HG03460 (cell line): ENCODE measurements around the gene MOXD1.

Experiments
- ATAC-seq: cut with Tn5 transposase; IDR thresholded peaks from one replicate; pipeline ENCODE4 v1.9.1; 2021; ENCODE audit not compliant: unreplicated experiment

Gene MOXD1

DNA sequence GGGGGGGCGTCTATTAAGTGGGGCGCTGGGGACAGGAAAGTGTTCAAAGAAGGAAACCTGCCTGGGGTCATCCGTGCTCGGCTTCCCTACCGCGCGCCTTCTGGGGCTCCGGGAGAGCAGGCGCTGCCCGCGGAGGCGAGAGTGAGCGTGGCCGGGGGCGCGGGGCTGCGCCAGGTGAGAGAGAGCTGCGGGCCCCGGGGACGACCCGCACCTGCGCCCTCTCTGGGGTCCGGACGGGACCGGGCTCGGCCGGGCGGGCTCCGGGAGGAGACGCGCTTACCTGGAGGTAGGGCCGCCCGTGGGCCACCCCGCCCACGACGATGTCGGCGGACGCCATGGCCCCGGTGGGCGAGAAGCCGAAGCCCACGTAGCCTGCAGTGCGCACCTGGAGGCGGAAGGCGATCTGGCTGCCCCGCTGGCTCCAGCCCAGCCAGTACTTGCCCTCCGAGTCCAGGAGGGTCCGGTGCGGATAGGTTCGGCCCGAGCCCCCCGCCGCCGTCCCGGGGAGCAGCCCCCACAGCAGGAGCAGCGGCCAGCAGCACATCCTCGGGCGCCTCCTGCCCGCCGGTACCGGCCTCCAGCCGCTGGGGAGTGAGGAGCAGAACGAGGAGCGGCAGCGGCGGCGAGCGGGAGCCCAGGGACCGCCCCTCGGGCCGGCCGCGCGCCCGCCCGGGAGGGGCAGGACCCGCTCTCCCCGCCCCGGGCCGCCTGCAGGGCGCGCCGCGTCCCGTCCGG lies at the start of gene MOXD1:
Gene MOXD1 (minus strand): TSS at position 593 of the 735 bp plus-strand sequence. CDS start 49 bp downstream, at position 544.
- peak; percentile 51 for ATAC-seq

DNA sequence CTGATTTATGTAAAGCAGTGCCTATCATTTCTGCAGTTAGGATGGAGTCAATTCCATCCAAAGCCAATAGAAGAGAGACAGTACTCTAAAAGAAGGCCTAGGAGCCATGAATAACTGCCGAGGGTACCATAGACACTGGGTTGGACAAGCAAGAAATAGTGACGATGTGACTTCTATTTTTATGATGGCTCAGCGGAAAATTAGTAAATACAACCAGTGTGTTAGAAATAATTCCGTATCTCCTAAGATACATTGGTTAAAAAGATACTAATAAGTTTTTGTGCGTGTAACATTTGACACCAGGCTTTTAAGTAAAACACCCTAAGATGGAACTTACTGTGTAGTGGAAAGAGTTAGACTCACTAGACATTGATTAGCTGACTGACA lies 45.6 kb upstream of the MOXD1 start:
- no peak for ATAC-seq

DNA sequence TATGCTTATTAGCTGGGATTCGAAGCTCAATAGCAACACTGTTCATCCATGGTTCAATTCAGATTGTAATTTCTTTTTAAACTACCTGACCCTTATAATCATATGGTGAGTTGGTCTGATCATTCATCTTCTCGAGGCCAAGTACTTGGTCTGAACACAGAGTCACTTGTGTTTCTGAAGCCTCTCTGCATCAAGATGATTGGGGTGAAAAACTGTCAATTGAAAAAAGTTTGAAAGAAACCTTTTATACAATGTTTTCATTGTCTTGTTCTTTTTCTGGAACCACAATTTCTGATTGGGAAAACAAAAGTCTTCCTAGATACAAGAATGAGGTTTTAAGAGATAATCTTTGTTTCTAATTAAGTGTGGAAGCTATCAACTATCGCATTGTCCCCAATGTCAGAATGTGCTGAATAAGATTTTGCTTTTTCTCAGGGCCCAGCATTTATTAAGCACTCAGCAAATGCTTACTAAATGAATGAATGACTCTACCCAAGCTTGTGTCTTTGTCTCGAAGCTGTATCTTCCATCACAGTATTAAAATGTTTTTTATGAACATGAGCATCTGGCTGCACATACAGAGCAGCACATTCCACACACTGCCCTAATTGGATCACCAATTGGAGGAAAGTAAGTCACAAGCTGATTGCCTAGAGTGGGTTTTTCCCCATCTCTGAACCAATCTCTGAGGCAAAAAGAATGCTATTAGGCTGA lies 45.0 kb upstream of the MOXD1 start:
- ATAC-seq: no peak

DNA sequence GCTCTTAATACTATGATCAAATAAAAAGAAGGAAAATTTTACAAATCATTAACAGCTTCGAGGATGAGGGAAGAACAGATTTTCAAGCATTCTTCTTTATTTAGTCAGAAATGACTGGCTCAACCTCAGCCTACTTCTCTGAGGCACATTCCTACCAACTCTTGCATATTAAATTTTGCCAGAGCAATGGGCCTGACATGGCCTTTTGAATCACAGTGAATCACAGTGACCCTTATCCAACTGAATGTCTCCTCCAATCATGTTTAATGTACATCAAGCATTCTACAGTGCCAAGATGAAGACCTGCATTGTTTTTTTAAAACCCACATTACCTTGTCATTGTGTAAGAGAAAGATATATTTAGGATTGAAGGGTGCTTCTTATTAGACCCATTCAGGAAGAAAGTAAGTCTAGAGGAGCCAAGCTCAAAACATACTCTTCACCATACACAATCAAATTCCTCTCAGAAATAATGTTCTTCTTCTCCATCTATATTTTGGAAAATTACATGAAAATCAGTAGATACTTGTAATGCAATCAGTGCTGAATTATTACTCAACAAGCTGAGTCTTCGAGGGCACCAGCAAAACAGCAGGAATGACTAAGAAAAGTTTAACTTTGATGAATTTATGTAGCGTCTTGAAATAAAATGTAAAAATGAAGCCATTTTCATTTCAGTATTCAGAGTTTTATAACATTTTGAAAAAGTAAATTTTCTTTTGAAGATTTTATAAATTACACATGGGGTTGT lies 44.1 kb upstream of the MOXD1 start:
- ATAC-seq: no peak

DNA sequence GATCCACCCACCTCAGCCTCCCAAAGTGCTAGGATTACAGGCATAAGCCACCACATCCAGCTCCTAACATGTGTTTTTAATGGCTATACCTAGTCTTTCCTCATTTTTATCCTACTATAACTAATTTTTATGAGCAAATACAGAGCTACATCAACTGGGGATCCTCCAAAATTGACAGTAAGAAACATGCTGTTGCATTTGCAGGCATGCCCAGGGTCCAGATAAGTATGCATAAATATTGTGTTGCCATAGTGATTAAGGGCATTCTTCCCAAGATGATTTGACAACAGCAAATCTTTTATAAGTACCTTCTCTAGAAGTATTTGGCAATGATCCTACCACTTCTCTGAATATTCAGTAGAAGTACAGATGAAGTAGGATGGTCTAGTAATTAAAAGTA lies 41.9 kb upstream of the MOXD1 start:
- ATAC-seq: no peak

DNA sequence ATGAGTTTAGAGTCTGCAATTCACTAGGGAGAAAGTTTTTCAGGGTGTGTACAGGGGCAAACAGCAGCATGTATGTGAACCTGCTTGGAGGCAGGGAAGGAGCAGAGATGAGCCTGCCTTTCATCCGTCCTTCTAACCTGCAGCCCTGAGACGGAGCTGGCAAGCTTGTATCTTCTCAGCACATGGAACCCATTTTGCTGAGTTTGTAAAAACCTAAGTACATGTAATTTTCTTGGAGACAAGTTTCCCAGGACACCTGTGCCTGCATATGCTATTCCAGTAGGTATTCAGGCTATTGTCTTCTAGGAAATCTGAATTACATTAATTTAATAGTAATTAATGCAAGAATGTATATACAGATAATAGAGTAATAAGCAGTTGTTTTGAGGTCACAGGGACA lies 28.8 kb upstream of the MOXD1 start:
- no peak for ATAC-seq

DNA sequence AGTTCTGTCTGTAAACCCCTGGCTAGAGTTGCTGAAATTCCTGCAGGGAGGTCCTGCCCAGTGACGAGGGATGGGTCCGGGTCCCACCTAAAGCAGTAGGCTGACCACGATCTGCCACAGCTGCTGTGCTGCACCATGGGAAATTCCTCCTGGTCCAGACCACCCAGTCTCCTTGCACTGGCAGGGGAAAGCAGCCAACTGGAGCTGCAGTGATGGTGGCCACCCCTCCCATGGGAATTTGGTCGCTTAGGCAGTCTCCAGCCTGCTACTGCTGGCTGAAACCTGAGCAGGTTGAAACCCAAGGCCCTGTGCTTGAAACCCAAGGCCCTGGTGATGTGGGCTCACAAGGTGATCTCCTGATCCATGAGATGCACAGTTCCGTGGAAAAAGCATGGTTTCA lies 23.9 kb upstream of the MOXD1 start:
- no peak for ATAC-seq

DNA sequence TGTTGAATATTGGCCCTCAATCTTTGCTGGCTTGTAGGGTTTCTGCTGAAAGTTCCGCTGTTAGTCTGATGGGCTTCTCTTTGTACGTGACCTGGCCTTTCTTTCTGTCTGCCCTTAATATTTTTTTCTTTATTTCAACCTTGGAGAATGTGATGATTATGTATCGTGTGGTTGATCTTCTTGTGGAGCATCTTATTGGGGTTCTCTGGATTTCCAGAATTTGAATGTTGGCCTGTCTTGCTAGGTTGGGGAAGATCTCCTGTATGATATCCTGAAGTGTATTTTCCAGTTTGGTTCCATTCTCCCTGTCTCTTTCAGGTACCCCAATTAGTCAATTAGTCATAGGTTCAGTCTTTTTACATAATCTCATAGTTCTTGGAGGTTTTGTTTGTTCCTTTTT lies 22.6 kb upstream of the MOXD1 start:
- no peak for ATAC-seq

DNA sequence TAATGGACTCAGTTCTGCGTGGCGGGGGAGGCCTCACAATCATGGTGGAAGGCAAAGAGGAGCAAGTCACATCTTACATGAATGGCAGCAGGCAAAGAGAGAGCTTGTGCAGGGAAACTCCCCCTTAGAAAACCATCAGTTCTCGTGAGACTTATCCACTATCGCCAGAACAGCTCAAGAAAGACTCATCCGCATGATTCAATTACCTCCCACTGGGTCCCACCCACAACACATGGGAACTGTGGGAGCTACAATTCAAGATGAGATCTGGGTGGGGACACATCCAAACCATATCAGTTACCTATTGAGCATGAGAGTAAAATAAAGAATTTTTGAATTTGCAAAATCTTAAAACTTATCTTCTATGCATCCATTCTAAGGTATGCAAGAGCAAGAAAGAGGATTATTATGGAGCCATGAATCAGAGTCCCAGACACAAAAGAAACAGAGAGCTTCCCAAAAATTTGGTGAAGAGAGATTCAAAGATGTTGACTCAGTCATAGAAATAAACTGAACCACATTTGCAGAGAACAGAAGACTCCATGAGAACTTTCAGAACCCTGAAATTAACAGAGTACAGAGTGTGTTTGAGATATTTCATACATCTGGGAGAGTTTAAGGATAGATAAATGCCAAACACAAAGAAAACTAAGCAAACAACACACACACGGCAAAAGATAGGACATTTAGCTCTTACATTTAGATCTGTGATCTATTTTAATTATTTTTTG lies 17.1 kb upstream of the MOXD1 start:
- no peak for ATAC-seq

DNA sequence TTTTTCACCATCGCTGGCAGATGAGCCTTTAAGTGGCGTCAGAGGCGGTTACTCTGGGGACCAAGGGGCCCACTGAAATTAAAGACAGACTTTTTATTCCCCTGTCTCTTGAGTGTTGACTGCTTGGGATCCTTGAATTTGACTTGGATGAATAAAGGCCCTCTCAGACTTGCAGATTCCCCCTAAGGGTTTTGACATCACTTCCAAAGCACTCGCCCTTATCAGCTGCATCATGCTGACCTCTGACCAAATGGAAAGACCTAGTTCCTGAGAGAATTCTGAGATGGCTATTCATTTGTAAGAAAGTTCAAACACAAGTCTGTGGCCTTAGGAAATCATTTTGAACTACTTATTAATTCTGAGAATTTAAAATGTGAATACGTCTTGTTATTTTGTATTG lies 13.5 kb upstream of the MOXD1 start:
- ATAC-seq: no peak

DNA sequence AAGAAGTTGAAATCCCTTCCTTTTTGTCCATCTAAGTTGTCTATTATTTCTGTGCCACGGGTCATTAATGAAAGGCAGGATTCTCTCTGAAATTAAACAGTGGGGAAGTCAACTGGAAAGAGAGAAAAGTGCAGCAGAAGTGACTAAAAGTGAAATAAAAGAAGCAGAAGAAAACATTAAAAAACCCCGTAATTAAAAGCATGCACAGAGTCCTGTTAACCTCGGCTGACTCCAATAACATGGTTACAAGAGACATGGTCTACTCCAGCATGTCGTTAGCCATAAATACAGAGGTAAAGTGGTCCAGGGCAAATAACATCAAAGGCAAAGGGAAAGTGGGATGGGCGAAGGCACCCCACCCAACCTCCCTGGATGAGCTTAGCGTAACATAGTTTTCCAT lies 13.0 kb upstream of the MOXD1 start:
- no peak for ATAC-seq

DNA sequence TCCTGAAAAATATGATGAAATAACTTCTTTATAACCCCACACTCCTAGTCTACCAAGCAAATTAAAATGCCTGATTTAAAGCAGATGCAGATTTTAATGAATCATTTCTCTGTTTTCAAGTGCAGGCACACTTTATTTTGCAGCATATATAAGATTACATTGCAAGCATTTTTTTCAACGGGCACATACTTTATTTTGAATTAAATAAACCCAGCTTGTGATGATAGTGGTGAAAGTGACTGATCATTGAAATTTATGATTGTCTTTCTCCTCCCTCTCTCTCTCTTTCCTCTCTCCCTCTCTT lies 12.2 kb upstream of the MOXD1 start:
- ATAC-seq: no peak

DNA sequence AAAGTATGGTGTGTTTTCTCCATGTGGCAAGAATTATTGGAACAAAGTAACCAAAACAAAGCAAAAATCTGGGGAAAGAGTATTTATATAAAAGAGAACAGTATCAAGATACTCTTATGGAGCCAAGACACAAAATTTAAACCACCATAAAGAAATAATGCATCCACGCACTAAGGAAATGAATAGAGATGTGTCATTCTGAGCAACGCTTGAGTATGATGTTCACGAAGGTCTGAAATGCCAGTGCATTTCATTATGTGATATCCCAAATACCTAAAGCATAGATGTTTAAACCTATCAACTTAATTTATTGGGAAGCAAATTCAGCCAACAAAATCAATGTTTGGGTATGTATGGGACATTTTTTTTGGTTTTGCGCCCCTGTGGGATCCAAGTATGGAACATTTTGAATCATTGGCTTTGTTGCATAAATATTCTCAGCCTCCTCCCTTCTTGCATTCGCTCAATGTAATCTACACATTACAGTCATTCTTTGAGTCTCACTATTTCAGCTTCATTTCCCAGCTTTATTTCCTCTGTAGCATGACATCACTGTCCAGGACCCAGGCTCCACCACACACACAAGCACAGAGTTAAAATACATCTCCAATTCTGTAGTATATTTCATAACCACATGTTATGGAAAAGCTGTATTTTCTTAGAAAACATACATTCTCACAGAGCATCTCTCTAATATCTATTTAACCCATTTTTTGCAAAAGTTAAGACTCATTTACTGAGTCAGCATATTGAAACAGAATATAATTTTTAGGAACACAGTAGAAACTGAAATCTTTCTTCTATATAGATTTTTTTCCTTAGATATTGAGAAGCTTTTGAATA lies 11.6 kb upstream of the MOXD1 start:
- no peak for ATAC-seq

DNA sequence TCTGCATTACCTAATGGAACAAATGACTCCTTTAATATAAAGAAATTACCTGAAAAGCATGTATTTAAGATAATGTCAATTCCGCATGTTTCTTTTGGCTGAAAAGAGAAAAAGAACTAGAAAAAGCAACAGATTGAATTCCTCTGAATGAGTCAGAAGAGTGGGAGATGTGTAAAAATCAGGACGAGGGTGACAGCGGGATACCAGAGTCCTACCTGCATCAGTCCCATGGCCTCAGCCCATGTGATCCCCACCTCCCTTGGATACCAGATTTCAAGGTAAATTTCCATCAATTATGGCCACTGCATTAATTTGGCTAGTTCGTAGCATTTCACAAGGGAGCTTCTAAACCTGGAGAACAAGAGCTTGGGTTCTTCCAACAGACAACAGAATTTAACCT lies 10.0 kb upstream of the MOXD1 start:
- no peak for ATAC-seq

DNA sequence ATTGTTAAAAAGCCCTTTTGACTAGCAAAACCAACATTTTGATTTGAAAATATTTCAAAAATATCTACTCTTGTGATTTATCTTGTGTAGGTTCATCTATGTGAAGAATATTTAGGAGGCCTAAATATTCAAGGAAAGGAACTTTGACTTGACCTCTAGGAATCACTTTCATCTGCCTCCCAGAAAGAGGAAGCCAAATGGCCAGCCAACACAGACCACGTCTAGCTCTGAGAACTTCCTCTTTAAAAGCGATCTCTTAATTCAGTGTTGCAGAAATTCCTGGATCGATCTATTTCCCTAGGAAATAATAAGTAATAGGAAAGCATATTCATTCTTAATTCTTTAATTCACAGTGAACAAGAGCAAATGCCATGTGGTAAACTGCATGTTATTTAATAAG lies 9.6 kb upstream of the MOXD1 start:
- ATAC-seq: no peak

DNA sequence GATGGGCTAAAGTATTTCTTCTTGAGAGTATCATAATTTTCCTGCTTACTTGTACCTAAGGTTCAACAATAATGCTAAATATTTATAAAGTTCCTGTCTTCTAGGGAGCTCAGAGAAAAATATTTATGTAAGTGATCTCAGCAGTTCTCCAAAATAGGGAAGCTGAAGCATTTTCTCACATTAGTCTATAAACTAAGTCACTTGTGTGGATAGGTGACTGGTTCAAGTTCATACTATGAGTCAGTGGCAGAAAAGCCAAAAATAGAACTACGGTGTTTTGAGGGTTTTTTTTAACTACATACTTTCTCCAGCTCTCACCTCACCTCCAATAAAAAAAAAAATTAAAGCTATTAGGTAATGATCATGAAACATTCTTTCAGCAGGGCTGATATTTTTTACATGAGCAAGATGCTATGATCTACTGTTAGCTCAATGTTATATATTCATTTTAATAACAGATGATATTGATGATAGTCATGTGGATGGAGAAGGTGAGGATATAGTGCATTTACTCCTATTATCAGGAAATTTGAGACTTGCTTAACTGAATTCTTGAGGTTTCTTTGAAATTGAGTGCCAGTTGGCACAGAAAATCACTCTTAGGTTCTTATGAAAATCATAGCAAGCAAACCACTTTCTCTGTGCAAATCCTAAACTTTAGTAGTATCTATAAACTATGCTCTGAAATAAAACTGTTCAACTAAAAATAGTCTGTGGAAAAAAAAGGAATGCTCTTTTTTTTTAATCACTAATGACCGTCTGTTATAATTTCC lies 4.1 kb upstream of the MOXD1 start:
- ATAC-seq: peak; percentile 56

DNA sequence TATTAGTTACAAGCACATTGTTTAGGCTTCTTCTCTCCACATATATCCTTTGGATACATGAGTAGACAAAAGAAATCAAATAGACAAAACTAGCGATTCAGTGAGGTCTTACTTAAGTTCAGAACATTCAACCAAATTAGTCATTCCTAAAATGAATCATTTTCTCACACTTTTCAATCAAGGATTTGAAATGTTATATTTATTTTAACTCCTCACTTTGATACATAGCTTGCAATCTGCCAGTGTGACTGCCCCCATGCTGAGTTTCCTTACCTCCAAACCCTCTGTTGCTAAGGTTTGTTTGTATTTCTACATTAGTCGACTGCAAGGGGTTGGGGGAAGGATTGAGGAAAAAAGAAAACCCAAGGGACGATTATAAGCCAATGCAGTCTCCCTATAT lies 3.5 kb upstream of the MOXD1 start:
- peak; percentile 9 for ATAC-seq

DNA sequence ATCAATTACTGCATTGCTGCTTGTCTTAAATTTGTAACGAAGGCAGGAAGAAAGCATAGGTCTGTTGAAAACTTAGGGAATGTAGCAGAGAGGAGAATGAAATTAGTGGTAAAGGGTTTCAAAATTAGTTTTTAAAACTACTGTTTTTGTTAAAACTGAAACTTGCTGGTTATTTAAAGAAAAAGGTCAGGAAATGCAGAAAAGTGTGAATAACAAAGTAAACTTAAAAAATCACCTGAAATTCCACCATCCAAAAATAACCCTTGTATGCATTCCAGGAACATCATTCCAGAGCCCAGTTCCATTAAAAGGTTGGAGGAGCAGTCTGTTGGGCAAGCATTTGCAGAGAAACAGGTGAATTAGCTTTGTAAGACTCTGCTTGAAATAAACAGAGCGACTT lies 3.1 kb upstream of the MOXD1 start:
- no peak for ATAC-seq

DNA sequence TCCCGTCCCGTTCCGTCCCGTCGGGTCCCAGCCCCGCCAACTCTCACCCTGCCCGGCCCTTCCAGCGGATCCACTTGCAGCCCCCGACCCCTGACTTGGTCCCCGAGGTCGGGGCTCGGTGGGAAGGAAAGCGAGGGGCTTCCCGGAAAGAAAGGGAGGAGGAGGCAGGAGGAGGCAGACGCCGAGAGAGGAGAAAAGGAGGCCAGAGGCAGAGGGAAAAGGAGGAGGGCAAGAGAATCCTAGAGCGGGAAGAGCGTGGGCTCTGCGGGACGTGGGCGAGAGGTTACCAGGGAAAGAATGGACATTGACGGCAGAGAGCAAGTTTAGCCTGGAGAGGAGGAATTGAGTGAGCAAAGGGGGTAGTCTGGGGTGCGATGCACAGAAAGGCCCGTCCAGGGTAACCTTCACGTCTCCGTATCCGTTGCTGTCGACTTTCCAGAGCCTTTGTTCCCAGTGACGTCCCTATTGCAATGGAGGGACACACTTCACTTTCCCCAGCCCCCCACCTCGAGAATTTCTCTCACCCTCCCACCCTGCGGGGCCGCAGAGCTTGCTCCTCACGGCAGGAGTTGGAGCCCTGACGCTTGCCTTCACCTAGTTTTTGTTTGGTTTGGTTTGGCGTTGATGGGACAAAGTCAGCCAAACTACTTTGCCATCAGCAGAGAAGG lies 477 bp upstream of the MOXD1 start:
- no peak for ATAC-seq

DNA sequence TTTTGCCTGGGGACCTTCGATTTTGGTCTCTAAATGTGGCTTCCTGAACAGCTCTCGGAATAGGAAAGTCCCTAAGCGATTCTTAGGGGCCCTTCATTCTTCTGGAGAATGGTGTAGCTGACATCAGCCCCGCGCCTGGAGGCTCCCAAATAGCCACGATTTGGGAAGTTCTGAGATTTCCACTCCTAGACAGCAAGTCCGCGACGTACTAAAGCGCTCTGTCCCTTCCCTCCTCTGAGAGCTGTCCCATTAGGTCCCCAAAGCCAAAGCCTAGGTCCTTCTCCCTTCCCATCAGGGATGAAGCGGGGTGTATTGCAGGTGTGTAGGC lies 756 bp downstream of the MOXD1 start:
- ATAC-seq: no peak
